IPS-20b (cell line): Measurements from ENCODE around the gene GMNN.

Experiments
- H3K27ac ChIP-seq: one replicate; pipeline ENCODE4 v1.5.1; 2013; ENCODE audit warnings: low read length
- H3K27me3 ChIP-seq: 2 replicates; pipeline ENCODE4 v1.6.1; 2013; ENCODE audit warnings: mild to moderate bottlenecking, low read length, inconsistent platforms; ENCODE audit not compliant: insufficient read depth
- H3K36me3 ChIP-seq: 2 replicates; pipeline ENCODE4 v1.6.1; 2013; ENCODE audit warnings: low read depth, mild to moderate bottlenecking, inconsistent platforms, low read length, moderate library complexity; ENCODE audit not compliant: insufficient read depth
- H3K4me1 ChIP-seq: 2 replicates; pipeline ENCODE4 v1.6.1; 2013; ENCODE audit warnings: mild to moderate bottlenecking, control low read depth, inconsistent platforms, low read length, moderate library complexity; ENCODE audit not compliant: insufficient read depth
- H3K4me3 ChIP-seq: 2 replicates; pipeline ENCODE4 v1.5.1; 2013; ENCODE audit warnings: mild to moderate bottlenecking, low read length, inconsistent platforms
- H3K9ac ChIP-seq: 2 replicates; pipeline ENCODE4 v1.6.1; 2013; ENCODE audit warnings: low read depth, mild to moderate bottlenecking, inconsistent platforms, low read length, moderate library complexity
- H3K9me3 ChIP-seq: 2 replicates; pipeline ENCODE4 v1.6.1; 2013; ENCODE audit warnings: mild to moderate bottlenecking, low read depth, low read length, inconsistent platforms; ENCODE audit not compliant: insufficient read depth

The GMNN gene

DNA sequence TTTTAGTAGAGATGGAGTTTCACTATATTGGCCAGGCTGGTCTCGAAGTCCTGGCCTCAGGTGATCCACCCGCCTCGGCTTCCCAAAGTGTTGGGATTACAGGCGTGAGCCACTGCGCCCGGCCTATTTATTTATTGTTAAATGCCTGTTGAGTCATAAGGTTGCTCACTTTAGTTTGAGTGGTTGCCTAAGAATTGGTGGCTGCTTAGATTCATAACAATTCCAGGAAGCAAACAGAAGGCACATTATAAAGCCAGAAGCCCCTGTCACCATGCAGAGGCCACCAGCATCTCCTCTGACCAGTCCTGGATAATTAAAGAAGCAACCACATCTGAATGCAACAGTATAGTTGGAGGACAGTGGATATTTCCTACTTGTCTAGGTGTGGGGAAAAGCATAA is 48.0 kb downstream of the GMNN start:
- no peak overlapping the region for H3K9ac ChIP-seq
- no peaks in the 10 kb centered on the region for H3K4me1 ChIP-seq
- H3K36me3 ChIP-seq = no peaks in the 10 kb centered on the region; the same call in 1 of the 2 replicates
- no peaks in the 10 kb centered on the region for H3K9me3 ChIP-seq
- H3K27me3 ChIP-seq = no peaks in the 10 kb centered on the region
- H3K27ac ChIP-seq = no peak overlapping the region
- no peak overlapping the region for H3K4me3 ChIP-seq

DNA sequence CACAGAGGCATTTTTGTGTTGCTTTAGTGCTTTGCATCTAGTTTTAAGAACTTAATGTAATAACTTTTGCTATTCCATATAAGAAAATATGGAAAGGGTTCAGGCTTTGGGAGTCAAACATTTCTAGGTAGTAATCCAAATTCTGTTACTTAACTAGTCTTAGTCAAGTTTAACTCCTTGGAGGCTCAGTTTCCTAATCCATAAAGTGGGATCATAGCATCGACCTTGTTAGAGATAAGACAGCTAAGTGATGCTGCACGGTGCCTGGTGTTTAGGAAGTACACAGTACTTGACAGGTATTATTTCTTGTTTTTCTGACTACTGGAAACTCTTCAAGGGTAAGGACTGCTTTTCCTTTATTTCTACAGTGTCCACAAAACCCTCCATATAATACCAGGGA is 48.4 kb downstream of the GMNN start:
- Histone ChIP-seq H3K36me3 (no peaks in the 10 kb centered on the region; the same call in 1 of the 2 replicates), H3K9ac (no peak overlapping the region), H3K9me3 (no peaks in the 10 kb centered on the region), H3K27ac (no peak overlapping the region), H3K4me1 (no peaks in the 10 kb centered on the region), H3K4me3 (no peak overlapping the region), H3K27me3 (no peaks in the 10 kb centered on the region)

DNA sequence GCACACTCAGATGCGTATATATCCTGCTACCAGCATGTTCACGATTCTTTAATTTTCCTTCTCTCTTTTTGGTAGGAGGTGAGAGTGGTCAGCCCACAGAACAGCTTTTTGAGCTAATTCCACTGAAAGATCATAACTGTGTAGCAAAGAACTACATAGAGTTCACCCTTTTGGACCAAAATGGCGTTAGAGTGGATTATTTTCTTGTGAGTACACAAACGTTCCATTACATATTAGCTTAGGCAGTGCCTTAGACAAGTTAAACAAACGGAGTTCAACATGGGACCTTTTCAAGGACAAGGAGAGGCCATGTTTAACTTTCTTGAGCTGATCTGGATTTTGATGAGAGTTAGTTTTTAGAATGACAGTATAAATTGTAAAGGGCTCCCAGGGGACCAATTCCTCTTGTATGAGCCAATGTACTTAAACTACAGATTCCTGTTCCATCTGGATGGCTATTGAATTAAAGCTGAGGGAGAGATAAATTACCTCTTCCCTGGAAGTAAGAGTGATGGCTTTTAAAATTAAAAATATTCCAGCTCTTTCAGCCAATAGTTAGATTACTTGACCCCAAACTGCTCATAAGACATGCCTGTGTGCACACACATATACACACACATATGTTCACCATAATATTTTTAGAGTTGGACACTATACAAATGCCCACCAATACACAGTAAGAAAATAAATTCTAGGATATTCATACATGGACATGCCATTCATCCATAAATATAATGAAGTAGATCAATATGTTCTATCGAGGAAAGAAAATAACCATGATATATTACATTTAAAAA is 49.6 kb downstream of the GMNN start:
- 0 out of 2 replicates have a peak, but pooled peaks cover under 1% of the 10 kb centered on the region for H3K4me1 ChIP-seq
- no peak overlapping the region for H3K27ac ChIP-seq
- H3K9me3 ChIP-seq = no peaks in the 10 kb centered on the region
- H3K36me3 ChIP-seq = no peaks in the 10 kb centered on the region; the same call in 1 of the 2 replicates
- no peak overlapping the region for H3K4me3 ChIP-seq
- no peaks in the 10 kb centered on the region for H3K27me3 ChIP-seq
- no peak overlapping the region for H3K9ac ChIP-seq

DNA sequence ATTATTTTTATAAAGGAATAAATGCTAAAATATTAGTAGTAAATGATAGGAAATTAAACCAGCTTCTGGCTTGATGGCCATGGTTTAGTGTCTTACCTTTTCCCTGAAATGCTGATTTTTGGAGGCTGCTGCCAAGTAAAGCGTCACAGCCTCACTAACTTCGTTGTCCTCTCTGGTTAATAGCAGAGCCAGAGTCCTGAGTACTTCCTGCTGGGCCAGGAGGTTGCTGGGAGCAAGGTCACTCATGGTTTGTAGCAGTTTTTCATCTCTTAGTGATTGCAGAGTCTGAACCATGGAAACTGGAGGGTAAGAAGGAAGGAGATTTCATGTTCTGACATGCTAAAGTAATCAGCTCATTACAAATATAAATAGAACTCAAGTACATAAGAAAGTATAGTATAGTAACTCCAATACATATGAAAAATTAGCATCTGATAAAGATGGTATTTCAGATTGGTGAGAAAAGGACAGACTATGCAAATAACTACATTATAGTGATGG is 50.4 kb downstream of the GMNN start:
- Histone ChIP-seq H3K4me3 (no peak overlapping the region), H3K27me3 (no peaks in the 10 kb centered on the region), H3K36me3 (no peaks in the 10 kb centered on the region; the same call in 1 of the 2 replicates), H3K9ac (no peak overlapping the region), H3K9me3 (no peaks in the 10 kb centered on the region), H3K4me1 (0 out of 2 replicates have a peak, but pooled peaks cover 3% of the 10 kb centered on the region), H3K27ac (no peak overlapping the region)

DNA sequence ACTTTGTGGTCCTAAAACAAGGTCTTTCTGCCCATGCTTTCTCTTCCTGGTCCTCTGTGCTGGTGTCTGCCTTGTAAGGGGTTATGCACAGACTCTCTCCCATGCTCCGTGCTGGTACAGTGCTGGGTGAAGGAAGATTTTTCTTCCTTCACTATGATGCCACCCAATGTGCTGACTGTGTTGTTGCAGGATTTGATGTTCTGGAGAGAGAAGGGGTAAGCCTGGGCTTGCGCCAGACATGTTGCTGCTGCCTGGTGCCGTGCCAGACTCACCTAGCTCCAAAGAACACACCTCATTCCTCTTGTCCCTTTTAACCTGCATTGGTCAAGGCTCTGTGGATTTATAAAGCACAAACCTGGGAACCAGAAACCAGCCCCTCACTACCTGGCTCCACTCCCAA is 52.4 kb downstream of the GMNN start:
- Histone ChIP-seq H3K9me3 (no peaks in the 10 kb centered on the region), H3K9ac (no peak overlapping the region), H3K27me3 (no peaks in the 10 kb centered on the region), H3K4me3 (no peak overlapping the region), H3K36me3 (no peaks in the 10 kb centered on the region; the same call in 1 of the 2 replicates), H3K27ac (no peak overlapping the region), H3K4me1 (0 out of 2 replicates have a peak, but pooled peaks cover 3% of the 10 kb centered on the region)

DNA sequence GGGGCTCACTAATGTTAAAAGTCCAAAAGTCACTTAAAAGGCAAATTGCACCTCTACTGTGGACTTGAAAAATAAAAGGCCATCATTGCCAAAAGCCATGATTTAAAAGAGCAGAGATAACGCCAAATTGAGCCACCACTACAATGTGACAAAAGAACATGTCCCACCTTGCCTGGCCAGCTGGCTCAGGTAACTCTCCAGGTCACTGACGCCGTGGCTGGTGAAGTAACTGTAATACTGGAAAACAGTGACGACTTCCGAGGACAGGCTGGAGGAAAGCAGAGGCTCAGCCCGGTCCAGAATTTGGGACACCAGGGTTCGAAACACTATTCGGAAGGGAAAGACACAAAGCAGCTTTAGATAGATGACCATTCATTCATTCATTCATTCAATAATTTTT is 53.2 kb downstream of the GMNN start:
- H3K4me1 ChIP-seq = 0 out of 2 replicates have a peak, but pooled peaks cover 3% of the 10 kb centered on the region
- H3K27ac ChIP-seq = no peak overlapping the region
- H3K4me3 ChIP-seq = no peak overlapping the region
- H3K27me3 ChIP-seq = no peaks in the 10 kb centered on the region
- no peaks in the 10 kb centered on the region; the same call in 1 of the 2 replicates for H3K36me3 ChIP-seq
- H3K9ac ChIP-seq = no peak overlapping the region
- no peaks in the 10 kb centered on the region for H3K9me3 ChIP-seq

DNA sequence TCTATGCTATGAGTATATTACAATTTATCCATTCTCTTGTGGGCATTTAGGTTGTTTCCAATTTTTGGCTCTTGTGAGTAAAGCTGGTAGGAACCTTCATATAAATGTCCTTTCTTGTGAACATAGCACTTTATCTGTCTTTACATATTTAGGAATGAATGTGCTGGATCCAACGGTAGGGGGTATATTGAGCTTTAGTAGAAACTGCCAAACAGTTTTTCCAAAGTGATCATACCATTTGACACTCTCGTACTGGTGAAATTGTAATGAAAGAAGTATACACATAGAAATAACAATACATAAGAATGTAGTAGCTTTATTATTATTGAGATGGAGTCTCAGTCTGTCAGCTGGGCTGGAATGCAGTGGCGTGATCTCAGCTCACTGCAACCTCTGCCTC is 54.9 kb downstream of the GMNN start:
- H3K27me3 ChIP-seq = no peaks in the 10 kb centered on the region
- 0 out of 2 replicates have a peak, but pooled peaks cover 3% of the 10 kb centered on the region for H3K4me1 ChIP-seq
- H3K9me3 ChIP-seq = no peaks in the 10 kb centered on the region
- no peak overlapping the region for H3K27ac ChIP-seq
- no peak overlapping the region for H3K4me3 ChIP-seq
- no peak overlapping the region for H3K9ac ChIP-seq
- no peaks in the 10 kb centered on the region for H3K36me3 ChIP-seq

DNA sequence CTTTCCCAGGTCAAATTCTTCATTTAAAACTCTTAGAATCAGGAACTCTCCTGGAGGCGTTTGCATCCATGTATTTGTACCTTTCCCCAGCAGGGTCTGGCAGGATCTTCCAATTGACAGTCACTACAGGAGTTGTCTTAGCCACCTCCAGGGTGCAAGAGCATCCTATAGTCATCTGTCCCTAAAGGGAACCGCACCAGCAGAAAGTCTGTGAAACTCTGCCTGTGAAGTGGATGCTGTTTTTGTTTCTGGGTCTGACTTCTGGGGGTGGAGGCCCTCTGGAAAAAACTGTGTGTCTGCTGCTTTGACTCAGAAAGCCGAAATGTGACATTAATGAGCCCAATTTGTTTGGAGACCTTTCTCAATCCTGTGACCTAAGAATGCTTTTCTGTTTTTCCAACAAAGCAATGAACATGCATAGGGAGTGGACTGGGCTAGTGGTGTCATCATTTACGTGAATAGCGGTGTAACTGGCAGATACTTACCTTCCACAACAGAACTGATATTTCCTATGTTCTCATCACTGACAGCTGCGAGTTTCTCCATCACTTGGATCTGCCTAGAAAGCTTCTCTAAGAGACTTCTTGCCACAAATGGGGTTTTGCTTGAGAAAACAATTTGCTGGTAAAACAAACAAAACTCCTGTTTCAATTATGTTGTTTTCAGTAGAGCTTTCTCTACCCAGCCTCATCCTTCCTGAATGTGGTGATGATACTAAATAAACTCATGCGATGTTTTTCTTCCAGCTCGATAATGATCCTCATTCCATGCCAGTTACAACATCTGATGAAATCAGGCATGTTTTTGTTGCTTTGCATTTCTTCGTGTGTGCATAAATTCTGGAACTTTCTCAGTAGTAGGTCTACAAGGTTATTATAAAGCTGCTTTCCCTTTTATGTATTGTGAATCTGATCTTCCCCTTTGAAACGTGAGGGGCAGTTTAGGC is 57.3 kb downstream of the GMNN start:
- Histone ChIP-seq H3K36me3 (no peaks in the 10 kb centered on the region), H3K27ac (no peak overlapping the region), H3K4me1 (0 out of 2 replicates have a peak, but pooled peaks cover 3% of the 10 kb centered on the region), H3K27me3 (no peaks in the 10 kb centered on the region), H3K4me3 (no peak overlapping the region), H3K9me3 (no peaks in the 10 kb centered on the region), H3K9ac (no peak overlapping the region)

DNA sequence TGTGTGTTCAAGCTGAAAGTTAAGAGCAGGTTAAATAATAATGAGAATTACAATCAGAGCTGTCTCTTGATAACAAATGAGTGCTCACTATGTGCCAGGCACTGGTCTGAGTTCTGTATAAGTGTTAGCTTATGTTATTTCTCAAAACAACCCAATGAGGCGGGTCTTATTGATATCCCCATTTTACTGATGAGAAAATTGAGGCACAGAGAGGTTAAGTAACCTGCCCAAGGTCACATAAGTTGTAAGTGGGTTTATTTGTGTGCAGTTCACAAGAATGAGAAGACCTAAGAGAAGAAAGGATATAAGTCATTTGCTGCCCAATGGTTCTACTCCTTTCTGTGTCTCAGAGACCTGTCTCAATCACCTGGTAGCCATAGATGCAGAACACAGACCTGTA is 58.1 kb downstream of the GMNN start:
- H3K36me3 ChIP-seq = no peaks in the 10 kb centered on the region
- no peak overlapping the region for H3K9ac ChIP-seq
- no peak overlapping the region for H3K4me3 ChIP-seq
- H3K9me3 ChIP-seq = no peaks in the 10 kb centered on the region
- H3K4me1 ChIP-seq = 0 out of 2 replicates have a peak, but pooled peaks cover 3% of the 10 kb centered on the region
- H3K27ac ChIP-seq = no peak overlapping the region
- no peaks in the 10 kb centered on the region for H3K27me3 ChIP-seq

DNA sequence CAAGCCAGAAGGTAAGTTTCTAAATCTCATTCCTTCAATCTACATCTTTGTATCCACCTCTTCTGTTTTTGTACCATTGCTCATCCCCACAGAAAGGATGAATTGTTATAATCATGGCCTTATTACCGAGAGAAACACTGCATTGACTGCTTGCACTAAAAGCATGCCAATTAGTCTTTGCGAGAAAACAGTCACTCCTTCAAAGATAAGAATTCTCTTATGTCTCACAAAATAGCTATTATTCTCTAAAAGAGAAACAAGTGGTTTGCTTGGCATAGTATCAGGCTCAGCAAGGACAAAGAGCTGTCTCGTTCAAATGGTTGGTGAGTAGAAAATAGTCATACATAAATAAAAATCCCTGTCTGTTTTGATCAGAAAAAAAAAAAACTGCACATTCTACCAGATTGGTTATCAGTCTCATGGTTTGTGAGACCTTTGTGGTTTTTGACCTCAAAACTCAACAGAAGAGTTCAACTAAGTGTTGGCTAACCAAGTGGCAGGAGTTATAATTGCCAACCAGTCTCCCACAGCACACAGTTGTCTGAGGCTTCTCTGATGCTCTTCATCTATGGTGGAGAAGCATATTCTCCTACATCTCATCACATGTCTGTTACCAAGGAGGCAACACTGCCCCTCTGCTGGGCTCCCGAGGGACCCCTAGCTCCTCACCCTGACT is 59.1 kb downstream of the GMNN start:
- 0 out of 2 replicates have a peak, but pooled peaks cover 3% of the 10 kb centered on the region for H3K4me1 ChIP-seq
- no peaks in the 10 kb centered on the region for H3K36me3 ChIP-seq

More for the DNA sequence above, 59.1 kb downstream of the GMNN start:
- H3K4me3 ChIP-seq = no peak overlapping the region
- H3K9me3 ChIP-seq = no peaks in the 10 kb centered on the region
- H3K27ac ChIP-seq = no peak overlapping the region
- H3K9ac ChIP-seq = no peak overlapping the region
- no peaks in the 10 kb centered on the region for H3K27me3 ChIP-seq
